HCT116 (cell line): ENCODE measurements around the gene DEPDC7. TPM values are rescaled to one million over a fixed set of nuclear protein-coding genes. Genes with fewer than 3 reads are reported as not detected.

Experiments
- ATAC-seq: fragments of 200-7000 bp; cut with Tn5 transposase; 2 replicates; pipeline ENCODE4 v1.9.1; 2020; ENCODE audit warnings: mild to moderate bottlenecking, moderate library complexity
- BruUV-seq: library from RNA; stranded (reverse); fragments of 400-500 nt; replicated peaks from 2 replicates; lab custom pipeline; 2021; lab: Mats Ljungman, UMichigan
- CTCF ChIA-PET: fragments of 300-600 bp; sonication (Branson Sonifier 250); formaldehyde crosslinking; loops from one replicate; lab custom pipeline; 2021; ENCODE audit warnings: antibody characterized with exemption; lab: Charles Lee
- POLR2A ChIA-PET: fragments of 300-600, 350-600 bp; sonication (Branson Sonifier 250); formaldehyde crosslinking; loops from one replicate; lab custom pipeline; 2021; ENCODE audit warnings: antibody characterized with exemption; lab: Charles Lee
- RAD21 ChIA-PET, 2 experiments: fragments of 300-600 bp; sonication (Branson Sonifier 250); formaldehyde crosslinking; loops; one replicate each; lab custom pipeline; 2023; ENCODE audit warnings: low total read pairs in 2 of 2; ENCODE audit not compliant: uncharacterized antibody in 2 of 2, unreplicated experiment in 2 of 2, low non-redundant PET in 1 of 2; lab: Charles Lee
- DNase-seq: peaks from one replicate; pipeline ENCODE4 v3.0.0-alpha.2; 2010; ENCODE audit warnings: low read depth, low spot score
- H2AFZ ChIP-seq: fragments of 200-600 bp; shearing (Covaris generic), sonication (generic); 2 replicates; pipeline ENCODE4 v1.6.1; 2017; ENCODE audit warnings: low read depth, mixed run types, mixed read lengths, antibody characterized with exemption, low read length; ENCODE audit not compliant: poor library complexity, severe bottlenecking
- H3K27ac ChIP-seq: 2 replicates; pipeline ENCODE4 v1.5.1; 2012; ENCODE audit warnings: low read depth, low read length
- H3K27me3 ChIP-seq: fragments of 200-600 bp; sonication (generic); 2 replicates; pipeline ENCODE4 v1.6.1; 2016; ENCODE audit warnings: mixed run types, low read length, mixed read lengths; ENCODE audit not compliant: insufficient read depth
- H3K36me3 ChIP-seq, 2 experiments: fragments of 200-500 bp in 1 of 2; fragments of 200-600 bp in 1 of 2; sonication (Bioruptor generic) in 1 of 2; sonication (generic) in 1 of 2; 2 replicates each; pipeline versions ENCODE4 v1.5.1 to v1.6.1; 2014 to 2016; ENCODE audit warnings: low read length in 2 of 2, inconsistent platforms in 1 of 2, mixed read lengths in 1 of 2, mixed run types in 1 of 2; ENCODE audit not compliant: insufficient read depth in 2 of 2, control insufficient read depth in 1 of 2
- H3K4me1 ChIP-seq, 2 experiments: fragments of 200-600 bp in 1 of 2; sonication (generic) in 1 of 2; 2 replicates each; pipeline versions ENCODE4 v1.5.1 to v1.6.1; 2012 to 2017; ENCODE audit warnings: low read length in 2 of 2, inconsistent platforms in 1 of 2, mild to moderate bottlenecking in 1 of 2, mixed read lengths in 1 of 2, mixed run types in 1 of 2, moderate library complexity in 1 of 2; ENCODE audit not compliant: insufficient read depth in 2 of 2, control insufficient read depth in 1 of 2
- H3K4me2 ChIP-seq: fragments of 200-600 bp; sonication (generic); 2 replicates; pipeline ENCODE4 v1.6.1; 2017; ENCODE audit warnings: mixed run types, low read length, mixed read lengths
- H3K4me3 ChIP-seq, 2 experiments: fragments of 200-600 bp in 1 of 2; sonication (generic) in 1 of 2; replicated peaks in 1 of 2; 2 replicates each; pipeline ENCODE4 v1.5.1; 2011 to 2016; ENCODE audit warnings: low read length in 2 of 2, control low read depth in 1 of 2, low read depth in 1 of 2, mild to moderate bottlenecking in 1 of 2, mixed read lengths in 1 of 2, mixed run types in 1 of 2
- H3K79me2 ChIP-seq: fragments of 200-600 bp; sonication (generic); 2 replicates; pipeline ENCODE4 v1.6.1; 2017; ENCODE audit warnings: mild to moderate bottlenecking, mixed run types, low read length, moderate library complexity, mixed read lengths; ENCODE audit not compliant: insufficient read depth
- H3K9ac ChIP-seq: fragments of 200-600 bp; sonication (generic); 2 replicates; pipeline ENCODE4 v1.6.1; 2016; ENCODE audit warnings: low read length, mixed read lengths
- H3K9me2 ChIP-seq: fragments of 200-600 bp; sonication (generic), shearing (Covaris generic); 2 replicates; pipeline ENCODE4 v1.6.1; 2017; ENCODE audit warnings: mixed run types, mild to moderate bottlenecking, moderate library complexity; ENCODE audit not compliant: insufficient read depth
- H3K9me3 ChIP-seq, 2 experiments: fragments of 200-500 bp in 1 of 2; fragments of 200-600 bp in 1 of 2; sonication (Bioruptor generic) in 1 of 2; sonication (generic) in 1 of 2; 2 replicates each; pipeline ENCODE4 v1.6.1; 2014 to 2017; ENCODE audit warnings: low read length in 2 of 2, mixed read lengths in 2 of 2, inconsistent platforms in 1 of 2, low read depth in 1 of 2, mild to moderate bottlenecking in 1 of 2, mixed run types in 1 of 2, moderate library complexity in 1 of 2; ENCODE audit not compliant: control insufficient read depth in 1 of 2, insufficient read depth in 1 of 2
- H4K20me1 ChIP-seq: fragments of 200-600 bp; sonication (generic), shearing (Covaris generic); 2 replicates; pipeline ENCODE4 v1.6.1; 2017; ENCODE audit warnings: mixed run types, mild to moderate bottlenecking, moderate library complexity; ENCODE audit not compliant: insufficient read depth
- ATF3 ChIP-seq: IDR thresholded peaks from 2 replicates; pipeline ENCODE4 v1.6.1; 2012
- CBX3 ChIP-seq: IDR thresholded peaks from 2 replicates; pipeline ENCODE4 v1.6.1; 2012; ENCODE audit warnings: low read depth
- CEBPB ChIP-seq: IDR thresholded peaks from 2 replicates; pipeline ENCODE4 v1.6.1; 2012; ENCODE audit warnings: low read depth
- CTCF ChIP-seq, 3 experiments: fragments of 200-600 bp in 1 of 3; sonication (generic) in 1 of 3; IDR thresholded peaks in 2 of 3; conservative IDR thresholded peaks in 1 of 3; 2 replicates each; pipeline ENCODE4 v1.5.1; 2012 to 2017; ENCODE audit warnings: low read depth in 2 of 3, low read length in 2 of 3, antibody characterized with exemption in 1 of 3, borderline replicate concordance in 1 of 3, control low read depth in 1 of 3, mild to moderate bottlenecking in 1 of 3, mixed read lengths in 1 of 3, mixed run types in 1 of 3, moderate library complexity in 1 of 3; ENCODE audit not compliant: insufficient read depth in 1 of 3
- EGR1 ChIP-seq: IDR thresholded peaks from 2 replicates; pipeline ENCODE4 v1.6.1; 2012; ENCODE audit warnings: low read depth
- ELF1 ChIP-seq: IDR thresholded peaks from 2 replicates; pipeline ENCODE4 v1.6.1; 2012; ENCODE audit warnings: low read depth, borderline replicate concordance
- EZH2phosphoT487 ChIP-seq: fragments of 200-600 bp; IDR thresholded peaks from 2 replicates; pipeline ENCODE4 v1.6.1; 2018; ENCODE audit warnings: antibody characterized with exemption, borderline replicate concordance
- FOSL1 ChIP-seq: IDR thresholded peaks from 2 replicates; pipeline ENCODE4 v1.6.1; 2012; ENCODE audit warnings: low read depth
- JUND ChIP-seq: IDR thresholded peaks from 2 replicates; pipeline ENCODE4 v1.6.1; 2012
- POLR2AphosphoS5 ChIP-seq: IDR thresholded peaks from 2 replicates; pipeline ENCODE4 v1.6.1; 2011; ENCODE audit warnings: mild to moderate bottlenecking, low read depth, low read length, moderate library complexity
- RAD21 ChIP-seq: IDR thresholded peaks from 2 replicates; pipeline ENCODE4 v1.6.1; 2012; ENCODE audit warnings: low read depth, mild to moderate bottlenecking
- REST ChIP-seq: IDR thresholded peaks from 2 replicates; pipeline ENCODE4 v1.6.1; 2012; ENCODE audit warnings: low read depth
- SP1 ChIP-seq: IDR thresholded peaks from 2 replicates; pipeline ENCODE4 v1.6.1; 2012; ENCODE audit warnings: low read depth
- TCF7L2 ChIP-seq: IDR thresholded peaks from 2 replicates; pipeline ENCODE4 v1.7.0; 2011; ENCODE audit warnings: borderline replicate concordance, inconsistent platforms; ENCODE audit not compliant: insufficient read depth, insufficient read length; ENCODE audit errors: extremely low read depth
- ZFX ChIP-seq: fragments of 450-650 bp; IDR thresholded peaks from 2 replicates; pipeline ENCODE4 v1.6.1; 2017
- ZNF274 ChIP-seq: fragments of 200-500 bp; sonication (Bioruptor generic); IDR thresholded peaks from 2 replicates; pipeline ENCODE4 v1.6.1; 2014; ENCODE audit warnings: mild to moderate bottlenecking, low read depth, low read length, inconsistent platforms
- intact Hi-C: fragments of 100-400 bp; cut with micrococcal nuclease; formaldehyde crosslinking; loops from 2 replicates; pipeline ENCODE4 v1.10.0; 2022
- total RNA-seq: library from RNA; stranded (reverse); gene quantifications from one replicate; pipeline ENCODE4 v1.2.1, GENCODE V29; 2021; ENCODE audit not compliant: unreplicated experiment

Gene DEPDC7
- total RNA-seq, 1 experiment from 2014 or later, result 7.3 TPM

GRCh38 chr11:33028537-33028914 lies 12.8 kb downstream of the DEPDC7 start:
- H3K36me3 ChIP-seq, result no peaks in the 10 kb centered on the region; a peak in 1 of 4 replicates
- CTCF ChIA-PET, result no interaction called here

More at GRCh38 chr11:33028537-33028914, 12.8 kb downstream of the DEPDC7 start:
- no peaks in the 10 kb centered on the region for H3K4me1 ChIP-seq
- H3K4me2 ChIP-seq, result no peak overlapping the region
- DNase-seq, result no peak
- H3K27me3 ChIP-seq, result no peaks in the 10 kb centered on the region
- ChIA-PET RAD21 (no interaction called here), POLR2A (interaction anchor here (1.6 kb wide), 1 partner anchor 13 kb away, joined by 5 read pairs; the partner anchor contains the start of gene DEPDC7)
- H4K20me1 ChIP-seq, result no peaks in the 10 kb centered on the region
- H3K9me2 ChIP-seq, result no peaks in the 10 kb centered on the region
- TF ChIP-seq ATF3, result no peak
- no peak for TF ChIP-seq TCF7L2
- no peak for TF ChIP-seq ELF1
- TF ChIP-seq JUND, result no peak
- TF ChIP-seq CTCF (IDR thresholded peaks at IDR 0.05 in 2 of 3, conservative IDR thresholded peaks at IDR 0.05 in 1 of 3; ENCODE audit: borderline replicate concordance in 1 of 3, insufficient read depth in 1 of 3, low read depth in 2 of 3, low read length in 2 of 3), result no peak
- TF ChIP-seq ZFX, result no peak
- no peak for TF ChIP-seq ZNF274
- TF ChIP-seq FOSL1, result no peak
- TF ChIP-seq EGR1, result no peak
- no peak for TF ChIP-seq SP1
- no peak for TF ChIP-seq CBX3
- no peak for TF ChIP-seq RAD21
- no peak for TF ChIP-seq REST
- no peak for TF ChIP-seq CEBPB
- no peak for TF ChIP-seq POLR2AphosphoS5
- no peak for TF ChIP-seq EZH2phosphoT487
- no peak for ATAC-seq
- no peaks in the 10 kb centered on the region for H3K79me2 ChIP-seq
- no peak overlapping the region for H2AFZ ChIP-seq
- no peak overlapping the region for H3K27ac ChIP-seq
- BruUV-seq, result no TSS peak
- no peak overlapping the region for H3K9ac ChIP-seq
- H3K4me3 ChIP-seq, result no peak overlapping the region
- intact Hi-C loops, result no loop called here
- no peaks in the 10 kb centered on the region for H3K9me3 ChIP-seq
